HG02943 (cell line): ENCODE results near the gene GOLGA8M.
"Not testable (repeated sequence)": the region's sequence is repeated elsewhere in the genome, so short reads cannot be mapped to it uniquely, and the experiment has no call there.

Source experiments
- ATAC-seq: cut with Tn5 transposase; IDR thresholded peaks from one replicate; pipeline ENCODE4 v1.9.1; 2021; ENCODE audit warnings: mild to moderate bottlenecking, low read depth, moderate library complexity; ENCODE audit not compliant: unreplicated experiment

The GOLGA8M gene

DNA sequence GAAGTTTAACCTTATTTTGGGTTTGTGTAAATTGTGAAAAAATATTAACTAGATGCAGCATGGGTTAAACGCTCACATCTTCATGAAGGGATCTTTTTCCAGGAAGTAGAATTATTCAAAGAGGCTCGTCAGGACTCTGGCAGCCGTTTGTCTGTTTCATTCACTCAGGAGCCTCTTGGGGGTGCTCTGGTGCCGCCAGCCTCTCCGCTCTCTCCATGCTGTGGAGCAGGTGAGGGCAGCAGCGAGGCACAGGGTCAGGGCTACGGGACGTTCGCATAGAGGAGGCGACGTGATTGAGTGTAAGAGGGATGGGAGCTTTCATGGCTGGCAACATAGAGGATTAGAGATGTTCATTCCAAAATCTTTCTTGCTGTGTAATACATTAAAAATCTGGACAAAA is 48.5 kb downstream of the GOLGA8M start:
- not testable (repeated sequence) for ATAC-seq

DNA sequence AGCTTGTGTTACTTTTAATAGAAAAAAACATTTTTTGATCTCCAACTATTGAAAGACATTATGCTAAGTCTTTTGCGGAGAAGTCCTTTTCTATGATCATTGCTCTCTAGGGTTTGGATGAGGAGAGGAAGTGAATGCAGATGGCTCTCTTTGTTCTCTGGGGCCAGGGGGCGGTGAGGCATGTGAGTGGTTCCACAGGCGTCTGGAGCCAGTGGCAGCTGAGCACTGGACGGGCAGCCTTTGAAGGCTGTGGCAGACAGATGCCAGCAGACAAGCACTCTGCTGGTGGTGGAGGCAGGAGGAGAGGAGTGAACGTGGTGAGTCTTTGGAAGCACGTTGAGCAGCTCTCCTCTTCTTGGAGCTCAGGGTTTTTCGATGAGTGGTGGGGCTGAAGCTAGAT is 51.5 kb downstream of the GOLGA8M start:
- not testable (repeated sequence) for ATAC-seq

DNA sequence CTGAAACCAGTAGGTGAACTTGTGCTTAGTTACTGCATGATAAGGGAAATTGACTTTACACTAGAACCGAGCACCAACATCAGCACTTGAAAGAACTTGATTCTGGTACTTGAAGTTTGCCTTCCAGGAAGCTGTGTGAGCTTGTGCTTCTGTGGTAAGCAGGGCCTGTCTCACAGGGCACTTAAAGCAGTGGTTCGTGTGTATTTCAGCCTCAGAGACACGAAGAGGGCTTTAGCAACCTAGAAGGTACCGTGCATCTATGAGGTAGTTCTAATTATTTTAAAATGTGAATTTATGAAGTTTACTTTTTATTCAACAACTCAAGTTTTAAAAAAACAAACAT is 56.2 kb downstream of the GOLGA8M start:
- ATAC-seq: not testable (repeated sequence)

DNA sequence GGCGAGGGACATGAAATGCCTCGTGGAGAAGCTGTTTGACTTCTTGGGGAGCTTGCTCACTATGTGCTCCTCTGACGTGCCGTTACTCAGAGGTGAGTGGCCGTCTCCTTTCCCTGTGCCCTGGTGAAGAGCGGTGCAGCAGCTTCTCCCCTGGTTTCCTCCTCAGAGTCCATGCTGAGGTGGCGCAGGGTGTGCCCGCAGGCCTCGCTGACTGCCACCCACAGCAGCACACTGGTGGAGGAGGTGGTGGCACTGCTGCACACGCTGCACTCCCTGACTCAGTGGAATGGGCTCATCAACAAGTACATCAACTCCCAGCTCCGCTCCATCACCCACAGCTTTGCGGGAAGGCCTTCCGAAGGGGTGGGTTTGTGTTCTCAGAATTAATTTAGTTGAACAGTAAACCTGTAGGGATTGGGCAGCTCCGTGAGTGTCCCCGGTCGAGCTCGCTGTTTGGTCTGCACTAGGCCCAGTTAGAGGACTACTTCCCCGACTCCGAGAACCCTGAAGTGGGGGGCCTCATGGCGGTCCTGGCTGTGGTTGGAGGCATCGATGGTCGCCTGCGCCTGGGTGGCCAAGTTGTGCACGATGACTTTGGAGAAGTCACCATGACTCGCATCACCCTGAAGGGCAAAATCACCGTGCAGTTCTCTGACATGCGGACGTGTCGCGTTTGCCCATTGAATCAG is 56.7 kb downstream of the GOLGA8M start:
- not testable (repeated sequence) for ATAC-seq

DNA sequence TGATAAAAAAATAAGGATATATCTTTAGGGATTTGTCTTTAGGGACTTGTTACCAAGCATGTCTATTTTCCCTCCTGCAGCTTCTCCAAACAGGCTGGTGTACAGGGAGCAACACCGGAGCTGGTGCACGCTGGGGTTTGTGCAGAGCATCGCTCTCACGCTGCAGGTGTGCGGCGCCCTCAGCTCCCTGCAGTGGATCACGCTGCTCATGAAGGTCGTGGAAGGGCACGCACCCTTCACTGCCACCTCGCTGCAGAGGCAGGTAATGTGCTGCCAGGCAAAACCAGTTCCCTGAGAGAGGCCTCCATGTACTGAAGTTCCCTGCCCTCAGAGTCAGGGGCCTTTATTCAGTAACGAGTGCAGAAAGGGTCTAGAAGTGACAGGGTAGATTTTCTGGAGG is 58.0 kb downstream of the GOLGA8M start:
- ATAC-seq: not testable (repeated sequence)

DNA sequence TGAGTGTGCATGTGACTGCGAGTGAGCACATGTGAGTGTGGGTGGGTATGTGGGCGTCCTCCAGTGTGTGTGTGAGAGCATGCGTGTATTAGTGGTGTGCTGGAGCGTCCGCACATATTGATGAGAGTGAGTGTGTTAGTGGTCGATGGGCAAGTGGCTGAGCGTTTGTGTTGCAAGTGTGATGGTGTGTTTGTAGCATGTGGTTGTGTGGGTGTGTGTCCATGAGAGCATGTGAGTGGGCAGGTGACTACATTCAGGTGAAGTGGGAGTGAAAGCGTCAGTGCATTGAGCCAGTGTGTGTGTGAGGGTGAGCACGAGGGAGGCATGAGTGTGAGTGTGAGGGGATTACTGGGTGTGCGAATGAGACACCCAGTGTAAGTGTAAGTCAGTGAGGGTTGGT is 59.7 kb downstream of the GOLGA8M start:
- ATAC-seq: not testable (repeated sequence)
